Neuronal stem cell (in vitro differentiated cells): ENCODE measurements around the gene PHLDB1.
"Not testable (repeated sequence)": the region's sequence is repeated elsewhere in the genome, so short reads cannot be mapped to it uniquely, and the experiment has no call there.

ENCODE experiments used
- DNase-seq: peaks from one replicate; pipeline ENCODE4 v3.0.0-alpha.2; 2013; ENCODE audit warnings: low spot score
- H2AFZ ChIP-seq: one replicate; pipeline ENCODE4 v1.6.1; 2013; ENCODE audit warnings: mild to moderate bottlenecking, low read length, inconsistent platforms
- H2AK5ac ChIP-seq: 2 replicates; pipeline ENCODE4 v1.6.1; 2013; ENCODE audit warnings: low read depth, mild to moderate bottlenecking, inconsistent platforms, low read length, moderate library complexity, mixed read lengths
- H2BK120ac ChIP-seq: 2 replicates; pipeline ENCODE4 v1.6.1; 2013; ENCODE audit warnings: low read depth, mild to moderate bottlenecking, inconsistent platforms, low read length, moderate library complexity, mixed read lengths
- H2BK12ac ChIP-seq: one replicate; pipeline ENCODE4 v1.6.1; 2013; ENCODE audit warnings: low read length, inconsistent platforms
- H2BK15ac ChIP-seq: 2 replicates; pipeline ENCODE4 v1.6.1; 2013; ENCODE audit warnings: mild to moderate bottlenecking, low read length, inconsistent platforms, mixed read lengths
- H2BK5ac ChIP-seq: one replicate; pipeline ENCODE4 v1.6.1; 2013; ENCODE audit warnings: inconsistent platforms, mild to moderate bottlenecking, low read length, moderate library complexity
- H3K14ac ChIP-seq: one replicate; pipeline ENCODE4 v1.6.1; 2013; ENCODE audit warnings: low read length, inconsistent platforms
- H3K18ac ChIP-seq: 2 replicates; pipeline ENCODE4 v1.6.1; 2013; ENCODE audit warnings: low read length, inconsistent platforms
- H3K23ac ChIP-seq: 2 replicates; pipeline ENCODE4 v1.6.1; 2013; ENCODE audit warnings: low read depth, mild to moderate bottlenecking, mixed read lengths, low read length, inconsistent platforms; ENCODE audit not compliant: poor library complexity
- H3K27ac ChIP-seq: replicated peaks from 3 replicates; pipeline ENCODE4 v1.5.1; 2013; ENCODE audit warnings: low read length, inconsistent platforms
- H3K27me3 ChIP-seq, 3 experiments: 2 replicates each; pipeline ENCODE4 v1.6.1; 2013; ENCODE audit warnings: low read length in 3 of 3, mild to moderate bottlenecking in 2 of 3, inconsistent platforms in 1 of 3, low read depth in 1 of 3, mixed read lengths in 1 of 3, moderate library complexity in 1 of 3; ENCODE audit not compliant: control insufficient read depth in 3 of 3, insufficient read depth in 3 of 3
- H3K36me3 ChIP-seq, 2 donors: replicated peaks in 1 of 2; 2 replicates each; pipeline ENCODE4 v1.6.1; 2013; ENCODE audit warnings: low read length in 2 of 2; ENCODE audit not compliant: control insufficient read depth in 2 of 2, insufficient read depth in 2 of 2
- H3K4ac ChIP-seq: 2 replicates; pipeline ENCODE4 v1.6.1; 2013; ENCODE audit warnings: inconsistent platforms, mild to moderate bottlenecking, low read length, moderate library complexity
- H3K4me1 ChIP-seq, 2 donors: 1 replicate in 1 of 2; 2 replicates in 1 of 2; pipeline ENCODE4 v1.6.1; 2013; ENCODE audit warnings: low read length in 2 of 2, low read depth in 1 of 2; ENCODE audit not compliant: control insufficient read depth in 2 of 2, insufficient read depth in 1 of 2
- H3K4me2 ChIP-seq: one replicate; pipeline ENCODE4 v1.6.1; 2013; ENCODE audit warnings: mild to moderate bottlenecking, low read length, inconsistent platforms; ENCODE audit not compliant: insufficient read depth, poor library complexity, severe bottlenecking
- H3K4me3 ChIP-seq, 2 donors: 2 replicates each; pipeline ENCODE4 v1.5.1; 2013; ENCODE audit warnings: low read length in 2 of 2, mild to moderate bottlenecking in 2 of 2, inconsistent platforms in 1 of 2, moderate library complexity in 1 of 2
- H3K79me1 ChIP-seq: one replicate; pipeline ENCODE4 v1.6.1; 2013; ENCODE audit warnings: low read depth, mild to moderate bottlenecking, inconsistent platforms, low read length, moderate library complexity
- H3K9ac ChIP-seq: one replicate; pipeline ENCODE4 v1.6.1; 2013; ENCODE audit warnings: mild to moderate bottlenecking, low read depth, low read length, inconsistent platforms; ENCODE audit not compliant: poor library complexity
- H3K9me3 ChIP-seq, 2 donors: replicated peaks in 1 of 2; 2 replicates each; pipeline versions ENCODE3 to v1.6.1; 2013; ENCODE audit warnings: low read length in 2 of 2, mild to moderate bottlenecking in 2 of 2, inconsistent platforms in 1 of 2, low read depth in 1 of 2, mixed read lengths in 1 of 2, moderate library complexity in 1 of 2; ENCODE audit not compliant: control insufficient read depth in 2 of 2, insufficient read depth in 1 of 2
- H4K8ac ChIP-seq: one replicate; pipeline ENCODE4 v1.6.1; 2013; ENCODE audit warnings: low read depth, mild to moderate bottlenecking, inconsistent platforms, low read length, moderate library complexity
- H4K91ac ChIP-seq: one replicate; pipeline ENCODE4 v1.6.1; 2013; ENCODE audit warnings: low read length, low read depth, mild to moderate bottlenecking, inconsistent platforms; ENCODE audit not compliant: poor library complexity
- WGBS, 2 donors: extraction: QIAGEN DNeasy Blood & Tissue Kit; methylation state at CpG; one replicate each; pipeline ENCODE4 v1.1.7; 2013; ENCODE audit warnings: missing lambda C conversion rate in 2 of 2, mixed read lengths in 1 of 2; ENCODE audit not compliant: insufficient read length in 2 of 2, insufficient replicate concordance in 1 of 2; ENCODE audit errors: extremely low coverage in 2 of 2; 5-methylcytosine and 5-hydroxymethylcytosine counted together

Gene PHLDB1

GRCh38 chr11:118592616-118593367, 14.6 kb upstream of the PHLDB1 start:
- no CpG with 5 or more reads among the region's 2 CpGs for WGBS, 2 donors
- H3K9ac ChIP-seq, result no peak overlapping the region
- no peak overlapping the region for H3K18ac ChIP-seq
- H3K27ac ChIP-seq, result no peak overlapping the region
- DNase-seq, result no peak
- no peak overlapping the region for H2BK12ac ChIP-seq
- no peak overlapping the region for H2BK5ac ChIP-seq
- no peak overlapping the region for H3K4me3 ChIP-seq
- no peaks in the 10 kb centered on the region for H3K4me1 ChIP-seq
- no peak overlapping the region for H2AFZ ChIP-seq
- H3K4ac ChIP-seq, result no peak overlapping the region
- H4K91ac ChIP-seq, result no peak overlapping the region
- H3K79me1 ChIP-seq, result peaks cover under 1% of the 10 kb centered on the region
- H4K8ac ChIP-seq, result no peak overlapping the region
- H2BK120ac ChIP-seq, result no peak overlapping the region
- H3K9me3 ChIP-seq, result no peaks in the 10 kb centered on the region
- H3K4me2 ChIP-seq, result no peak overlapping the region
- no peak overlapping the region for H2AK5ac ChIP-seq
- H3K14ac ChIP-seq, result no peak overlapping the region
- no peaks in the 10 kb centered on the region for H3K27me3 ChIP-seq
- H2BK15ac ChIP-seq, result no peak overlapping the region
- peaks cover 33 to 98% of the 10 kb centered on the region in 2 donors for H3K36me3 ChIP-seq
- H3K23ac ChIP-seq, result no peak overlapping the region

DNA sequence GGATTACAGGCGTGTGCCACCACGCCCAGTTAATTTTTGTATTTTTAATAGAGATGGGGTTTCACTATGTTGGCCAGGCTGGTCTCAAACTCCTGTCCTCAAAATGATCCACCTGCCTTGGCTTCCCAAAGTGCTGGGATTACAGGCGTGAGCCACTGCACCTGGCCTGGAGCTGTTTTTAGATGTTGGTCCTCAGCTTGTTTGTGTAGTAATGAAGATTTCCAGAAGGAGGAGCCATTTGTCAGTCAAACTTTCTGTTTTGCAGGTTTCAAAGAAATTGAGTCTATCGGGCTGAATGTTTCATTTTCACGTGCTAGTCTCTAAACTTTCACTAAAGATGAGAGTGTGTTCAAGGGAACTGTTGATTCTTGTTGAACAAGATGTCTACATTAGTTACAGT, 12.4 kb upstream of the PHLDB1 start:
- DNase-seq, H3K9ac ChIP-seq, H2BK12ac ChIP-seq, H2BK120ac ChIP-seq, H3K27ac ChIP-seq, H2AK5ac ChIP-seq, H2AFZ ChIP-seq, H3K18ac ChIP-seq, H3K79me1 ChIP-seq, H4K8ac ChIP-seq, H3K23ac ChIP-seq, H4K91ac ChIP-seq, H3K4me1 ChIP-seq, H3K4me3 ChIP-seq, H3K4ac ChIP-seq, H3K14ac ChIP-seq, H2BK15ac ChIP-seq, H3K9me3 ChIP-seq, H2BK5ac ChIP-seq, H3K27me3 ChIP-seq, H3K4me2 ChIP-seq: not testable (repeated sequence)
- no CpG with 5 or more reads among the region's 5 CpGs for WGBS, 2 donors
- peaks cover 28 to 98% of the 10 kb centered on the region in 2 donors for H3K36me3 ChIP-seq

DNA sequence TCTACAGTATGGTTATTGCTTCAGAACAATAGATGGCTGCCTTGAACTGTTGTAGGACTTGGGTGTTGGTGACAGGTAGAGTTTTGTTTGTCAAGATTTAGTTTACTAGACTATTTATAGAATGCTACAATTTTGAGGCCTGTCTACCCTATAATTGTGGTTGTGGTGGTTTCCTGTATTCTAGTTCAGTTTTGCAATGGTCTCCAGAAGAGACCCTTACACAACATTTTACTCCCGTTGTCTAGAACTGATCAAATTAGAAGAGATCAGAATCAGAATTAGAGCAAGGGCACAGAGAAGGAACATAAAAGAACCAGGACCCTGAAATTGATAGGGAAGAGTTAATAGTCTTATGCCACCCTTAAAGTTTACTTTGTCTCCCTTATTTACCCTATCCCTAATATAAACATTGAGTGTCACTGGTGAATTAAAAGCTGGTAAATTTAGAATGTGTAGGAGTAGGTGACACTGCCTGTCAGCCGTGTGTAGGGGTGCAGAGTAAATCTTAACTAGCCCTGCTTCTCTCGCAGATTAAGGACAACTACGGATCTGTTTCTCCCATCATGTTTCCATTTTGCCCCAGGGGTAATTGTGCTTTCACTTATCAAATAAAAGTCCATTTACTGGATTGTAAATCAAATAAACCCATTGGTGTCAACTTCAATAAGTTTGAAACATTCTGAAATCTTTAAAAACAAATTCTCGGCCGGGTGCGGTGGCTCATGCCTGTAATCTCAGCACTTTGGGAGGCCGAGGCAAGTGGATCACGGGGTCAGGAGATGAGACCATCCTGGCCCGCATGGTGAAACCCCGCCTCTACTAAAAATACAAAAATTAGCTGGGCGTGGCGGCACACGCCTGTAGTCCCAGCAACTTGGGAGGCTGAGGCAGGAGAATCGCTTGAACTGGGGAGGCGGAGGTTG, 10.9 kb upstream of the PHLDB1 start:
- no peak for DNase-seq
- Histone ChIP-seq H3K23ac (no peak overlapping the region), H3K27me3 (no peaks in the 10 kb centered on the region), H3K4me3 (no peak overlapping the region), H3K4me1 (no peaks in the 10 kb centered on the region), H3K9me3 (no peaks in the 10 kb centered on the region), H2AFZ (no peak overlapping the region), H2BK15ac (no peak overlapping the region), H3K9ac (no peak overlapping the region), H3K36me3 (peaks cover 28 to 98% of the 10 kb centered on the region in 2 donors), H3K4me2 (no peak overlapping the region), H2AK5ac (no peak overlapping the region), H3K79me1 (no peaks in the 10 kb centered on the region), H3K4ac (no peak overlapping the region), H4K91ac (no peak overlapping the region), H2BK5ac (no peak overlapping the region), H2BK120ac (no peak overlapping the region), H2BK12ac (no peak overlapping the region), H4K8ac (no peak overlapping the region), H3K18ac (no peak overlapping the region), H3K27ac (no peak overlapping the region), H3K14ac (no peak overlapping the region)
- WGBS, 2 donors, result no CpG with 5 or more reads among the region's 16 CpGs

- no peak overlapping the region for H3K9ac ChIP-seq
- H3K27me3 ChIP-seq, result no peaks in the 10 kb centered on the region
- no peak overlapping the region for H3K4me3 ChIP-seq
- H3K14ac ChIP-seq, result no peak overlapping the region
- no peak overlapping the region for H3K4ac ChIP-seq
- no peak overlapping the region for H3K27ac ChIP-seq
- H3K18ac ChIP-seq, result no peak overlapping the region
- no CpG with 5 or more reads among the region's 9 CpGs for WGBS, 2 donors
- H2BK5ac ChIP-seq, result no peak overlapping the region
- H2AK5ac ChIP-seq, result no peak overlapping the region
- H3K4me2 ChIP-seq, result no peak overlapping the region
- H2AFZ ChIP-seq, result no peak overlapping the region
- peaks cover 35 to 98% of the 10 kb centered on the region in 2 donors for H3K36me3 ChIP-seq
- H2BK120ac ChIP-seq, result no peak overlapping the region
- H3K23ac ChIP-seq, result no peak overlapping the region
- H4K91ac ChIP-seq, result no peak overlapping the region
- H2BK12ac ChIP-seq, result no peak overlapping the region
- H3K9me3 ChIP-seq, result no peaks in the 10 kb centered on the region
- no peaks in the 10 kb centered on the region for H3K4me1 ChIP-seq
- no peak overlapping the region for H2BK15ac ChIP-seq
- H4K8ac ChIP-seq, result no peak overlapping the region
- no peak for DNase-seq
- no peaks in the 10 kb centered on the region for H3K79me1 ChIP-seq
Measured at GRCh38 chr11:118597556-118597955, 9.9 kb upstream of the PHLDB1 start.
